ENCODE results near the gene SLAMF9.
A peak's percentile ranks its signal among the peaks of the same experiment; 100 is the strongest.

SLAMF9 gene

DNA sequence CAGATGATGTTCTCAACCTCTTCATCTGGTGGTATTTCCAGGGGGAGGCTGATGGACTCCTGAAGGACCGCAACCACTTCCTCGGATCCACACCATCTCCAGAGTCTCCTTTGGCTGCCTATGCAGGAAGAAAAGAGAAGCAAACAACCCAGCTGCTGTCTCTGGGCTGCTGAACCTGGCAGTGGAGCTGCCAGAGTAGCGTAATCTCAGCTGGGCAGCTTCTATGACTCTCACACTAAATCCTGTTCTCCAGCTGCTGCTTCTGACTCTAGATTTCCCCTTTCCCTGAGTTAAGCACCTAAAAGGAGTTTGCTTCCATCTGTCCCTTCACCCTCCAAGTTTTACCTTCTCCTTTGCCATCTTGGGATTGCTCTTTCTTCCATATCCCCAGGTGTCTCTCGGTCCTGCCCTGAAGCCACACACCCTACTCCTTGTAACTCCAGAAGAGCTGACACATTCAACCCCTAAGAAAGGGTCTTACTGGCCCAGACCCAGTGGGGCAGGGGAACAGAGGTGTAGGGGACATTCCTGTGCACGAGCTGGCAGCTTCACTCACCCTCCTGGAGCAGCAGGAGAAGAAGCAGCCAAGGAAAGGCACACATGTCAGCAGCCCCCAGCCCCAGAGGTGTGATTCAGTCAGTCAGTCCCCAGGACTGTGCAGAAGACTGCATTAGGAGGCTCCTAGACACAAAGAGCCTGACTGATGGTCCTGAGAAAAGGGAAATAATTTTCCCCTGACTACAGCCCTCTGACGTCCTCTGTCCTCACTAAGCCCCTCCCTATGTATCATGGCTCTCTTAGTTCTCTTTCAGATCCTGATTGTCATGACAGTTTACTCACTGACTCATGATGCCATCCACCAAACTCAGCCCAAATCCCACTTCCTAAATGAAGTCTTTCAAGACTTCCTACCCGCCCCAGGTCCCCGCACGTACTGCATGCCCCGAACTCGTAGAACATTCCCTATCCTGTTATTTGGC is at the start of gene SLAMF9:
Gene SLAMF9, minus strand, starts transcription at position 702 of the 980 bp plus-strand sequence. Its CDS starts 100 bp downstream, at position 602.
- peak; percentile 71 for ATAC-seq
- TF ChIP-seq TCF4 (CRISPR knock-in tag; IDR thresholded peaks at IDR 0.05; ENCODE audit: borderline replicate concordance) (no peak), ISL1 (CRISPR knock-in tag; IDR thresholded peaks at IDR 0.05) (no peak), CSDC2 (CRISPR knock-in tag; IDR thresholded peaks at IDR 0.05) (no peak), GLIS3 (CRISPR knock-in tag; IDR thresholded peaks at IDR 0.05) (no peak), ZFP3 (CRISPR knock-in tag; IDR thresholded peaks at IDR 0.05) (no peak), SNAI2 (CRISPR knock-in tag; IDR thresholded peaks at IDR 0.05) (no peak), ZFP30 (CRISPR knock-in tag; IDR thresholded peaks at IDR 0.05) (no peak), ZNF70 (CRISPR knock-in tag; IDR thresholded peaks at IDR 0.05) (no peak), BACH2 (CRISPR knock-in tag; IDR thresholded peaks at IDR 0.05; ENCODE audit: borderline replicate concordance) (no peak), OSR1 (CRISPR knock-in tag; IDR thresholded peaks at IDR 0.05) (no peak), RARB (CRISPR knock-in tag; IDR thresholded peaks at IDR 0.05) (no peak), ZC3H10 (CRISPR knock-in tag; IDR thresholded peaks at IDR 0.05) (no peak), PPARA (CRISPR knock-in tag; IDR thresholded peaks at IDR 0.05; ENCODE audit: borderline replicate concordance) (no peak), ZNF565 (CRISPR knock-in tag; conservative IDR thresholded peaks at IDR 0.05; ENCODE audit: low read depth) (no peak)
- TF ChIP-seq, protein P1, sequence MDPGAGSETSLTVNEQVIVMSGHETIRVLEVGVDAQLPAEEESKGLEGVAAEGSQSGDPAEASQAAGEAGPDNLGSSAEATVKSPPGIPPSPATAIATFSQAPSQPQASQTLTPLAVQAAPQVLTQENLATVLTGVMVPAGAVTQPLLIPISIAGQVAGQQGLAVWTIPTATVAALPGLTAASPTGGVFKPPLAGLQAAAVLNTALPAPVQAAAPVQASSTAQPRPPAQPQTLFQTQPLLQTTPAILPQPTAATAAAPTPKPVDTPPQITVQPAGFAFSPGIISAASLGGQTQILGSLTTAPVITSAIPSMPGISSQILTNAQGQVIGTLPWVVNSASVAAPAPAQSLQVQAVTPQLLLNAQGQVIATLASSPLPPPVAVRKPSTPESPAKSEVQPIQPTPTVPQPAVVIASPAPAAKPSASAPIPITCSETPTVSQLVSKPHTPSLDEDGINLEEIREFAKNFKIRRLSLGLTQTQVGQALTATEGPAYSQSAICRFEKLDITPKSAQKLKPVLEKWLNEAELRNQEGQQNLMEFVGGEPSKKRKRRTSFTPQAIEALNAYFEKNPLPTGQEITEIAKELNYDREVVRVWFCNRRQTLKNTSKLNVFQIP (CRISPR knock-in tag; IDR thresholded peaks at IDR 0.05; ENCODE audit: borderline replicate concordance, low read depth): no peak
- TF ChIP-seq, protein P2, sequence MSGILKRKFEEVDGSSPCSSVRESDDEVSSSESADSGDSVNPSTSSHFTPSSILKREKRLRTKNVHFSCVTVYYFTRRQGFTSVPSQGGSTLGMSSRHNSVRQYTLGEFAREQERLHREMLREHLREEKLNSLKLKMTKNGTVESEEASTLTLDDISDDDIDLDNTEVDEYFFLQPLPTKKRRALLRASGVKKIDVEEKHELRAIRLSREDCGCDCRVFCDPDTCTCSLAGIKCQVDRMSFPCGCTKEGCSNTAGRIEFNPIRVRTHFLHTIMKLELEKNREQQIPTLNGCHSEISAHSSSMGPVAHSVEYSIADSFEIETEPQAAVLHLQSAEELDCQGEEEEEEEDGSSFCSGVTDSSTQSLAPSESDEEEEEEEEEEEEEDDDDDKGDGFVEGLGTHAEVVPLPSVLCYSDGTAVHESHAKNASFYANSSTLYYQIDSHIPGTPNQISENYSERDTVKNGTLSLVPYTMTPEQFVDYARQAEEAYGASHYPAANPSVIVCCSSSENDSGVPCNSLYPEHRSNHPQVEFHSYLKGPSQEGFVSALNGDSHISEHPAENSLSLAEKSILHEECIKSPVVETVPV (CRISPR knock-in tag; IDR thresholded peaks at IDR 0.05): no peak
- TF ChIP-seq, protein P3, sequence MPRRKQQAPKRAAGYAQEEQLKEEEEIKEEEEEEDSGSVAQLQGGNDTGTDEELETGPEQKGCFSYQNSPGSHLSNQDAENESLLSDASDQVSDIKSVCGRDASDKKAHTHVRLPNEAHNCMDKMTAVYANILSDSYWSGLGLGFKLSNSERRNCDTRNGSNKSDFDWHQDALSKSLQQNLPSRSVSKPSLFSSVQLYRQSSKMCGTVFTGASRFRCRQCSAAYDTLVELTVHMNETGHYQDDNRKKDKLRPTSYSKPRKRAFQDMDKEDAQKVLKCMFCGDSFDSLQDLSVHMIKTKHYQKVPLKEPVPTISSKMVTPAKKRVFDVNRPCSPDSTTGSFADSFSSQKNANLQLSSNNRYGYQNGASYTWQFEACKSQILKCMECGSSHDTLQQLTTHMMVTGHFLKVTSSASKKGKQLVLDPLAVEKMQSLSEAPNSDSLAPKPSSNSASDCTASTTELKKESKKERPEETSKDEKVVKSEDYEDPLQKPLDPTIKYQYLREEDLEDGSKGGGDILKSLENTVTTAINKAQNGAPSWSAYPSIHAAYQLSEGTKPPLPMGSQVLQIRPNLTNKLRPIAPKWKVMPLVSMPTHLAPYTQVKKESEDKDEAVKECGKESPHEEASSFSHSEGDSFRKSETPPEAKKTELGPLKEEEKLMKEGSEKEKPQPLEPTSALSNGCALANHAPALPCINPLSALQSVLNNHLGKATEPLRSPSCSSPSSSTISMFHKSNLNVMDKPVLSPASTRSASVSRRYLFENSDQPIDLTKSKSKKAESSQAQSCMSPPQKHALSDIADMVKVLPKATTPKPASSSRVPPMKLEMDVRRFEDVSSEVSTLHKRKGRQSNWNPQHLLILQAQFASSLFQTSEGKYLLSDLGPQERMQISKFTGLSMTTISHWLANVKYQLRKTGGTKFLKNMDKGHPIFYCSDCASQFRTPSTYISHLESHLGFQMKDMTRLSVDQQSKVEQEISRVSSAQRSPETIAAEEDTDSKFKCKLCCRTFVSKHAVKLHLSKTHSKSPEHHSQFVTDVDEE (CRISPR knock-in tag; IDR thresholded peaks at IDR 0.05): no peak

DNA sequence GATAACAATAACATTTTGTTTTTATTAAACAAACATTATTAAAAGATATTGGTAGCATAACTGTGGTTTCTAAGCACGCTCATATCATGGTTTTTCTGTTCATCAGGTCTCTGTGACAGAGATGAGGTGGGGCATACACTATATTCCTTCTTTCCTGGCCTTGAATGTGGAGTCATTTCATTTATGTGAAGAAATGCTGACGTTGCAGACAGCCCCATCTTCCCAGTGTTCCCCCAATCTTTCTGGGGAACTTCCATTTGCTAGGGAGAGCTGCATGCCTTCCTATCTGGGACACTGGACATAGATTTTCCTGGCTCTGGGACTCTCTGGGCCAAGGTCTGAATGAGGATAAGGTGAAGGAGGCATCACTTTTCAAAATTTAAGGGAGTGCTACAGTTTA is 47.4 kb upstream of the SLAMF9 start:
- TF ChIP-seq SNAI2 (CRISPR knock-in tag; IDR thresholded peaks at IDR 0.05): no peak
- no peak for TF ChIP-seq RARB (CRISPR knock-in tag; IDR thresholded peaks at IDR 0.05)
- no peak for TF ChIP-seq OSR1 (CRISPR knock-in tag; IDR thresholded peaks at IDR 0.05)
- no peak for TF ChIP-seq ZC3H10 (CRISPR knock-in tag; IDR thresholded peaks at IDR 0.05)
- TF ChIP-seq GLIS3 (CRISPR knock-in tag; IDR thresholded peaks at IDR 0.05): no peak
- TF ChIP-seq TCF4 (CRISPR knock-in tag; IDR thresholded peaks at IDR 0.05; ENCODE audit: borderline replicate concordance): no peak
- no peak for TF ChIP-seq ZNF8 (CRISPR knock-in tag; IDR thresholded peaks at IDR 0.05)
- TF ChIP-seq BACH2 (CRISPR knock-in tag; IDR thresholded peaks at IDR 0.05; ENCODE audit: borderline replicate concordance): no peak
- no peak for TF ChIP-seq CSDC2 (CRISPR knock-in tag; IDR thresholded peaks at IDR 0.05)
- TF ChIP-seq, protein P3 (CRISPR knock-in tag; IDR thresholded peaks at IDR 0.05): no peak
- no peak for TF ChIP-seq ZFP3 (CRISPR knock-in tag; IDR thresholded peaks at IDR 0.05)
- TF ChIP-seq, protein P2 (CRISPR knock-in tag; IDR thresholded peaks at IDR 0.05): no peak
- TF ChIP-seq ZNF70 (CRISPR knock-in tag; IDR thresholded peaks at IDR 0.05): no peak
- TF ChIP-seq, protein P4, sequence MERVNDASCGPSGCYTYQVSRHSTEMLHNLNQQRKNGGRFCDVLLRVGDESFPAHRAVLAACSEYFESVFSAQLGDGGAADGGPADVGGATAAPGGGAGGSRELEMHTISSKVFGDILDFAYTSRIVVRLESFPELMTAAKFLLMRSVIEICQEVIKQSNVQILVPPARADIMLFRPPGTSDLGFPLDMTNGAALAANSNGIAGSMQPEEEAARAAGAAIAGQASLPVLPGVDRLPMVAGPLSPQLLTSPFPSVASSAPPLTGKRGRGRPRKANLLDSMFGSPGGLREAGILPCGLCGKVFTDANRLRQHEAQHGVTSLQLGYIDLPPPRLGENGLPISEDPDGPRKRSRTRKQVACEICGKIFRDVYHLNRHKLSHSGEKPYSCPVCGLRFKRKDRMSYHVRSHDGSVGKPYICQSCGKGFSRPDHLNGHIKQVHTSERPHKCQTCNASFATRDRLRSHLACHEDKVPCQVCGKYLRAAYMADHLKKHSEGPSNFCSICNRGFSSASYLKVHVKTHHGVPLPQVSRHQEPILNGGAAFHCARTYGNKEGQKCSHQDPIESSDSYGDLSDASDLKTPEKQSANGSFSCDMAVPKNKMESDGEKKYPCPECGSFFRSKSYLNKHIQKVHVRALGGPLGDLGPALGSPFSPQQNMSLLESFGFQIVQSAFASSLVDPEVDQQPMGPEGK (CRISPR knock-in tag; IDR thresholded peaks at IDR 0.05; ENCODE audit: borderline replicate concordance): no peak
- TF ChIP-seq, protein P5, sequence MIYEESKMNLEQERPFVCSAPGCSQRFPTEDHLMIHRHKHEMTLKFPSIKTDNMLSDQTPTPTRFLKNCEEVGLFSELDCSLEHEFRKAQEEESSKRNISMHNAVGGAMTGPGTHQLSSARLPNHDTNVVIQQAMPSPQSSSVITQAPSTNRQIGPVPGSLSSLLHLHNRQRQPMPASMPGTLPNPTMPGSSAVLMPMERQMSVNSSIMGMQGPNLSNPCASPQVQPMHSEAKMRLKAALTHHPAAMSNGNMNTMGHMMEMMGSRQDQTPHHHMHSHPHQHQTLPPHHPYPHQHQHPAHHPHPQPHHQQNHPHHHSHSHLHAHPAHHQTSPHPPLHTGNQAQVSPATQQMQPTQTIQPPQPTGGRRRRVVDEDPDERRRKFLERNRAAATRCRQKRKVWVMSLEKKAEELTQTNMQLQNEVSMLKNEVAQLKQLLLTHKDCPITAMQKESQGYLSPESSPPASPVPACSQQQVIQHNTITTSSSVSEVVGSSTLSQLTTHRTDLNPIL (CRISPR knock-in tag; IDR thresholded peaks at IDR 0.05; ENCODE audit: low read depth): no peak
- TF ChIP-seq ESRRG (CRISPR knock-in tag; IDR thresholded peaks at IDR 0.05): no peak
- TF ChIP-seq ZNF565 (CRISPR knock-in tag; conservative IDR thresholded peaks at IDR 0.05; ENCODE audit: low read depth): no peak
- TF ChIP-seq ZFP30 (CRISPR knock-in tag; IDR thresholded peaks at IDR 0.05): no peak
- no peak for TF ChIP-seq TOX (CRISPR knock-in tag; IDR thresholded peaks at IDR 0.05; ENCODE audit: borderline replicate concordance)
- no peak for ATAC-seq
